ENCODE results near the gene PACS2.

The PACS2 gene

DNA sequence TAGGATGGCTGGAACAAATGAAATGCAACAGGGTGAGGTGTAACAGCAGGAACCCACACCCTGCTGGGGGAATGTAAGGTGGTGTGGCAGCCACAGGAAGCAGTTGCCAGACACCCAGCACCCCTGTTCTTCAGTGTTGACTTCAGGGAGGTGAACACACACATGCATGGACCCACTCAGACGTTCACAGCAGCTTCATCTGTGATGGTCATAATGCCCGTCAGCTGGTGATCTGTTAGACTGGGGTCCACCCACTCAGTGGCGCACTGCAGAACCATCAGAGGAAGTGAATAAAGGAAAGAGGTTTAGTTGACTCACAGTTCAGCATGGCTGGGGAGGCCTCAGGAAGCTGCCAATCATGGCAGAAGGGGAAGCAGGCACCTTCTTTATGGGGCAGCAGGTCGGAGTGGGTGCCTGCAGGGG lies 61.1 kb downstream of the PACS2 start:
- peak; percentile 77 for DNase-seq

DNA sequence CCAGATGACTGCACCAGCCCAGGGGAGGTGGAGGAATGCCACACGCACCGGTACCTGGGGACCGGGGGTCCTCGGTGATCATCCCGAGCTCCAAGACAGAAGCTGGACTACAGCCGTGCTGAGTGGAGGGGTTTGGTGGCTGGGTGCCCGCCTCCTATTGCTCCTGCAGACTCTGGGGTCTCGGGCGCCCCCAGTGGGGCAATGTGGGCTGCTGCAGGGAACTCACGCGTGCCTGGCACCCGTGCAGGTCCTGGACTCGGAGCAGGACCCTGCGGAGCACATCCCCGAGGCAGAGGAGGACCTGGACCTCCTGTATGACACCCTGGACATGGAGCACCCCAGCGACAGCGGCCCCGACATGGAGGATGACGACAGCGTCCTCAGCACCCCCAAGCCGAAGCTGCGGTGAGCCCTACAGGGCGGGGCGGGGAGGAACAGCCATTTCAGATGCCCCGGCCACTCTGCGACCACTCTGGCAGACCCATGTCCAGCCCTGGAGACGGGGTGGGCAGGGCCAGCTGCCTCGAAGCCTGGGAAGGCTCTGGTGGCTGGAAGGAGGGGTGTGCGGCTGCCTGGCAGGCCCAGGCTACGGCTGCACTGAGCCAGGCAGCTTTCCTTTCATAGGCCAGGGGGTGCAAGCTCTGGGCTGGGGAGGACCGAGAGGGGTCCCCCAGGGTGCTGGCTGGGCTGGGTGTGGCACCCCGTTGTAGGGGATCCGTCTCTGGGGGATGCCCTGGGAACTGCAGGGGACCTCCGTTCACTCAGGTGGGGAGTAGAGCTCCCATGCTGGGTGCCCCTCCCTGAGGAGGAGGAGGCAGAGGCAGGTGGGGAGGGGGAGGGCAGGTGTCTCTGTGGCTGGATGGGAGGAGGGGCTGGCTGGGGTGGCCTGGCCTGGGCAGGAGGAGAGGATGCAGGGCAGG lies 62.2 kb downstream of the PACS2 start:
- no peak for DNase-seq

DNA sequence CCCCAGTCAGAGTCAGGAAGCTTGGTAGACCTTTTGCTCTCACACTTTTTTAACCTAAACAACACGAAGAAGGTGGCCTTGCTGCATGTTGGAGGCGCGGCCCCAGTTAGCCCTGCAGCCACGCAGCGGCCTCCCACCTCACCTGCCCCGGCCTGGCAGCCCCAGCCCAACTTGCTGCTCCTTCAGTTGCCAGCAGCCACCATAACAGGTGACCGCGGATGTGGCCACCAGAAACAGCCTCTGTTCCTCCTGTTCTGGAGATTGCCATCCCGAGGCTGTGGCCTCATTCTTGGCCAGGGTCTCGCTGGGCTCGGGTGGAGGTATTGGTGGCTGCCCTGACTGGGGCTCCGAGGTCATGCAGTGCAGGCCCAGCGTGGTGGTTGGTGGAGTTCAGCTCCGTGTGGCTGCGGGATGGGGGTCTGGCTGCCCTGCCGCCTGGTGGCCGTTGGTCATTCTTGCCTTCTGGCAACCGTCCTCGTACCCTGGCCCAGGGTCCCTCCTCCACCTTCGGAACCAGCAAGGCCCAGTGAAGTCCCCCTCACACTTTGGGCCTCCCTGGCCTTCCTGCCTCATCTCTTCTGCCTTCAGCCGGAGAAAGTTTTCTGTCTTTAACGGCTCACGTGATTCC lies 63.1 kb downstream of the PACS2 start:
- DNase-seq = no peak

DNA sequence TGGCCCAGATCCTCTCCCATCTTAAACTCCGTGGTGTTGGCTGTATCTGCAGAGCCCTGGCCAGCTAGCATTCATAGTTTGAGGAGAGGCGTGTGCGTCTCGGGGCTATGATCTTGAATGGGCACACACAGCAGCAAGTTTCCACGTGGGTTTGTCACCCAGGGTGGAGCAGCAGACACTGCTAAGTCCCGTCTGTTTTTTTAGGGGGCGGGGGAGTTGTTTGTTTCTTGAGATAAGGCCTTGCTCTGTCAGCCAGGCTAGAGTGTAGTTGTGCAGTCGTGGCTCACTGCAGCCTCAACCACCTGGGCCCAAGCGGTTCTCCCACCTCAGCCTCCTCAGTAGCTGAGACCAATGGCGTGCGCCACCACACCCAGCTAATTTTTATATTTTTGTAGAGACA lies 63.7 kb downstream of the PACS2 start:
- no peak for DNase-seq

DNA sequence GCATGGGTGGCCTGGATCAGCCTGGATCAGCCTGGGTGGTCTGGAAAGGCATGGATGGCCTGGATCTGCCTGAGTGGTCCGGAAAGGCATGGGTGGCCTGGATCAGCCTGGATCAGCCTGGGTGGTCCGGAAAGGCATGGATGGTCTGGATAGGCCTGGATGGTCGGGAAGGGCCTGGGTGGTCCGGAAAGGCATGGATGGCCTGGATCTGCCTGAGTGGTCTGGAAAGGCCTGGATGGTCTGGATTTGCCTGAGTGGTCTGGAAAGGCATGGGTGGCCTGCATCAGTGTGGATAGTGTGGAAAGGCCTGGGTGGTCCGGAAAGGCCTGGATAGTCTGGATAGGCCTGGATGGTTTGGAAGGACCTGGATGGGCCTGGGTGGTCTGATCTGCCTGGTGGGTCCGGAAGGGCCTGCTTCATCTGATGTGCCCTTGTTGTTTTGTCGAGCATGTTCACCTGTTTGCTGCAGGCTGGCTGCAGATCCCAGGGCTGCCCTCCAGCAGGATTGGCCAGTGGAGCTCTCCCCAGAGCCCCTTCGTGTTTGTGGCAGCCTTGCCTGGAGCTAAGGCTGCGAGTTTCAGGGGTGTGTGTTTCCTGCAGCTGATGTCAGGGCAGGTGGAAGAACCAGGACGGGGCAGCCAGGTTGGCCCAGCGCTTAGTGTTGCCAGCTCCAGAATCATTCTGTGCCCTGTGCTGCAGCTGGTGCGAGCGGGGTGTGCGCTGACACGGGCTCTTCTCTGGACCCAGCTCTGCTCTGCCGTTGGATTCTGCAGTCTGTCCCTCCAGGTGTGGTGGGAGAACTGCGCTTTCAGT lies 64.5 kb downstream of the PACS2 start:
- no peak for DNase-seq

DNA sequence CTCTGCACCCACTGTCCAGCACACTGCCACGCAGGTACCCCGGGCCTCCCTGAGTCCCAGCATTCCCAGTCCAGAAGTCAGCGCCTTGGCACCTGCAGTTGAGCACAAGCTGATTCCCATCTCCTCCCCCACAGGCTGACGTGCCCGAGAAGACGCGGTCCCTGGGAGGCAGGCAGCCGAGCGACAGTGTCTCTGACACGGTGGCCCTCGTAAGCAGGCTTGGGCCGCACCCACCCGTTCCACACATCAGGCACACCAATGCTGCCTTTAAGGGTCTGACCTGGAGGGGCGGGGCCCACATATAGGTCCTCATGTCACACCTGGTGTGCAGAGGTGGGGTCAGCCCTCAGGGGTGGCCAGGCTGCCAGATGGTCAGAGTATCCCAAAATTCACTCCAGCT lies 65.4 kb downstream of the PACS2 start:
- DNase-seq = no peak

DNA sequence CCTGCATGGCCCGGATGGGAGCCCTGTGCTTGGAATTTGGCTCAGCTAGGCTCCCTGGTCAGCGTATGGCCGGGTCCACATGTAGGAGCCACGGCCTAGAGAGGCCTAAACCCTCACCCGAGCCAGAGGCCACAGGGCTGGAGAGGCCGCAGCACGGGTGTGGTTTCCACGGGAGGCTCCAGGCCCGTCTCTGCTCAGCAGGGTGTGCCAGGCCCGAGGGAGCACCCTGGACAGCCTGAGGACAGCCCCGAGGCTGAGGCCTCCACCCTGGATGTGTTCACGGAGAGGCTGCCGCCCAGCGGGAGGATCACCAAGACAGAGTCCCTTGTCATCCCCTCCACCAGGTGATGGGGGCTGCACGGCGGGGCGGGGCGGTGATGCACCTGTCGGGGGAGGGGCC lies 66.2 kb downstream of the PACS2 start:
- DNase-seq = no peak

DNA sequence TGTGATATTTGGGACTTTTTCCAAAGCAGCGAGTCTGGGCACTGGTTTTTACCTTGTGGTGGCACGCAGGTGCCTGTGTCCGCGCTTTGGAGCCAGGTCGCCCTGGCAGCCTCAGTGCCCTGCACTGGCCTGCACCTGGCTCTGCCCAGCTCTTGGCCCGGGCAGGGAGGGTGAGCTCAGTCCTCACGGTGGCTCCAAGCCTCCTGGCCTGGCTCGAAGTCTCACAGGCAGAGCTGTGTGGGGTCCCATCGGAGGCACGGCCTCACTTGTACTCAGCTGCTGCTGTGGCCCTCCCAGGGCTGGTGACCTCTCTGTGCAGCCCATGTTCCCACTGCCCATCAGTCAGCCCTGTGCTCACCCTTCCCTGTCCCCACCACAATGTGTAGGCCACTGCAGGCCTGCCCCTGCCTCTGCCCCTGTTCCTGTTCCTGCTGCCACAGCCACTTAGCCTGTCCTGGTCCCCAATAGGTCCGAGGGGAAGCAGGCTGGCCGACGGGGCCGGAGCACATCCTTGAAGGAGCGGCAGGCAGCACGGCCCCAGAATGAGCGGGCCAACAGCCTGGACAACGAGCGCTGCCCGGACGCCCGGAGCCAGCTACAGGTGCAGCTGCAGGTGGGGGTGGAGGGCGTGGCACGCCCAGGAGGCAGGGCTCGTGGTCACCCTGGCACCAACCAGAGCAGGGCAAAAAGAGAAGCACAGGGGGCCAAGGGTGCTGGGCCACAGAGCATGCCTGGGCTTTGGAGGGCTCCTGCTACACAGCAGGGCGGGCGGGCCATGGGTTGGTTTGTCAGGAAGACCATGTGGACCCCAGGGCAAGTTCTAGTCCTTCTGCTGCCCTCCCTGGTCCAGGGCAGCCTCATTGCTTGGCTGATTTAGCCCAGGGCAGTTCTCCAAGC lies 67.1 kb downstream of the PACS2 start:
- no peak for DNase-seq

DNA sequence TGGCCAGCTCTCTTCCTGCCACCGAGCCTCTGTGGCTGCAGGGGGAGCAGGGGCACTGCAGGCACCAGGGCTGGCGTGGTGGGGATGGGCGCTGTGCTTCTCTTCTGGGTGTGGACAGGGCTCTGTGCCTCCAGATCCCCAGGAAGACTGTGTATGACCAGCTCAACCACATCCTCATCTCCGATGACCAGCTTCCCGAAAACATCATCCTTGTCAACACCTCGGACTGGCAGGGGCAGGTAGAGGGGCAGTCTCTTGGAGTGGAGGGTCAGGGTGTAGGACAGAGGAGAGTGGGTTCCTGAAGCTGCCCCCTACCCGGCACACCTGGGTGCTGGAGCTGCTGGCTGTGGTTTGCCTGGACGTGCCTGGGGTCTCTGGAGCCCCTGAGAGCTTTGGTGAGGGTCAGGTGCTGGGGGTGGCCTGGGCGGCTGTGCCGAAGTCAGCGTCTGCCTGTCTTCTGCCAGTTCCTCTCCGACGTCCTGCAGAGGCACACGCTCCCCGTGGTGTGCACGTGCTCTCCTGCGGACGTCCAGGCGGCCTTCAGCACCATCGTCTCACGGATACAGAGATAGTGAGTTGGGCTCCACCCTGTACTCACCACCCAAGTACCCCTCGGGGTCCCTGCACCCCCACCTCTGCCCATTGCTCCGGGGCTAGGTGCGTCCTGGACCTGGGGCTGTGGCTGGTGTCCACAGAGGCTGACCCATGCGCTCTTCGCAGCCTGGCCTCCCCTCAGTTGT lies 68.0 kb downstream of the PACS2 start:
- no peak for DNase-seq

DNA sequence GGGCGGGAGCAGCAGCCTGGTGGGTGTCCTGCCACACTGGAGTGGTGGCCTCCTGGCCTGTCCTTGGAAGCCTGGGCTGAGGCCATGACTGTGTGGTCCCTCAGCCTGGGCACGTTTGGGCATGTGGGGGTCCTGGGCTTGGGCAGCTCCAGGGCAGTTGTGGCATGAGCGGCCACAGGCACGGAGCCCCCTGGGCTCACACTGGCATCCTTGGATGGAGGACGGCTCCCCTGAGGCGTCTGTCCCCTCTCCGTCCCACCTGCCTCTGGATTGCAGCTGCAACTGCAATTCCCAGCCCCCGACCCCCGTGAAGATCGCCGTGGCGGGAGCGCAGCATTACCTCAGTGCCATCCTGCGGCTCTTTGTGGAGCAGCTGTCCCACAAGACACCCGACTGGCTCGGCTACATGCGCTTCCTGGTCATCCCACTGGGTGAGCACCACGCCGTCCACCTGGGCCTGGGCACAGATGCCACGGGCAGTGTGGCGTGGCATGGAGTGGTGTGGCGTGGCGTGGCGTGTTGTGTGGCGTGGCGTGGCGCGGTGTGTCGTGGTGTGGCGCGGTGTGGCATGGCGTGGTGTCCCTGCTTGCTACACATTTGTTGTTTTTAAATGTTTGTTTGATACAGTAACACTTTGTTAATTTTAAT lies 68.7 kb downstream of the PACS2 start:
- DNase-seq = no peak

DNA sequence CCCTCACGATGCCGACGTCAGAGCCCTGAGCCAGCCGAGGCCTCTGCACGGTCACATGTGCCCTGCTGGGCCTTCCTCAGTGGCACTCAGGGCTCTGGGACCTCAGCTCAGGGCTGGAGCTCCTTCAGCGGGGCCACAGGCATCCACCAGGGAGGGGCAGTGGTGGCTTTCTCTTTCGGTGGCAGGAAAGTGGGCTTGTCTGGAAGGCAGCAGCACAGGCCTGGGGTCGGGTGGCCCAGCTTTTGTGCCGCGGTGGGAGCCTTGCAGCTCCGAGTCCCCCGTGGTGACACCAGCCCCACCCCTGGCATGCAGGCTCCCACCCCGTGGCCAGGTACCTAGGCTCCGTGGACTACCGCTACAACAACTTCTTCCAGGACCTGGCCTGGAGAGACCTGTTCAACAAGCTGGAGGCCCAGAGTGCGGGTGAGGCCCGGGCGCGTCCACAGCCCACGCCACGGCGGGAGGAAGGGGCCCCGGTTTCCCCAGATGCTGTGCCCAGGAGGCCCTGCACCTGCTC lies 69.6 kb downstream of the PACS2 start:
- DNase-seq = no peak

DNA sequence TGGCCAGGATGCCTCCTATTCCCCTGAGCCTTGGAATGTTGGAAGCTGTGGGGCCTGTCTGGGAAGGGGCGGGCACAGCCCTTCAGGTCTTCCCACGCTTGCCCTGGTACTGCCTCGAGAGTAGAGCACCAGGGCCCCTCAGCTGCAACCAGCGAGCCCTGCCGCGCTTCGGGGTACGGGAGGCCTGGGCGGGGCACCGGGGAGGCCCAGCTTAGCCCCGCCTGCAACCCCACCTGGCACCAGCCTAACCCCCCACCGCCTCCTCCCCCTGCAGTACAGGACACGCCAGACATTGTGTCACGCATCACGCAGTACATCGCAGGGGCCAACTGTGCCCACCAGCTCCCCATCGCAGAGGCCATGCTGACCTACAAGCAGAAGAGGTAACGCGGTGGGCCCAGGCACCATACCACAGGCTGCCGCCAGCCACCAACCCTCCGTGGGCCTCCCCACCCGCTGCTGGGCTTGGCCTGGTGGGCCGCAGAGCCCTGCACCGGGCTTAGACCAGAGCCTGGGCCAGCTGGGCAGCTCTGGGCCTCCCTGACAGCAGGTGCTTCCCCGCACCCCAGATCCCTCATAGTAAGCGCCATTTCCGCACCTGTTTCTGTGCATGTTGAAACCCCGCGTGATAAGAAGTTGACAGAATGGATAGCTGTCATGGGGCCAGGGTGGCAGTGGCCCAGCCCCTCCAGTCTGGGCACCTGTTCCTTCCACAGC lies 70.2 kb downstream of the PACS2 start:
- no peak for DNase-seq

DNA sequence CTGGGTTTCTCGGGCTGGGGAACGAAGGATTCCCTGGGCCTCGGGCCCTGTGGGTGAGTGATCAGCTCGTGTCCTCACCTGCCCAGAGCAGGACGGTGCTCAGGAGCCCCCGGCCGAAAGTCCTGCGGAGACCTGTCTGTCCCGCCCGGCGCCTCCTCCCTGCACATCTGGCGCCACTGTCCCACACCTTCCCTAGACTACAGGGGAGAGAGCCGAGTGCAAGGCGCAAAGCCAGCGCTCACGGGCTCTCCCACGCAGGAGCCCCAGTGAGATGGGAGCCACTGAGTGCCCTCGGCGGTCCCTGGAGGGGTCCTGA lies 70.7 kb downstream of the PACS2 start:
- no peak for DNase-seq

DNA sequence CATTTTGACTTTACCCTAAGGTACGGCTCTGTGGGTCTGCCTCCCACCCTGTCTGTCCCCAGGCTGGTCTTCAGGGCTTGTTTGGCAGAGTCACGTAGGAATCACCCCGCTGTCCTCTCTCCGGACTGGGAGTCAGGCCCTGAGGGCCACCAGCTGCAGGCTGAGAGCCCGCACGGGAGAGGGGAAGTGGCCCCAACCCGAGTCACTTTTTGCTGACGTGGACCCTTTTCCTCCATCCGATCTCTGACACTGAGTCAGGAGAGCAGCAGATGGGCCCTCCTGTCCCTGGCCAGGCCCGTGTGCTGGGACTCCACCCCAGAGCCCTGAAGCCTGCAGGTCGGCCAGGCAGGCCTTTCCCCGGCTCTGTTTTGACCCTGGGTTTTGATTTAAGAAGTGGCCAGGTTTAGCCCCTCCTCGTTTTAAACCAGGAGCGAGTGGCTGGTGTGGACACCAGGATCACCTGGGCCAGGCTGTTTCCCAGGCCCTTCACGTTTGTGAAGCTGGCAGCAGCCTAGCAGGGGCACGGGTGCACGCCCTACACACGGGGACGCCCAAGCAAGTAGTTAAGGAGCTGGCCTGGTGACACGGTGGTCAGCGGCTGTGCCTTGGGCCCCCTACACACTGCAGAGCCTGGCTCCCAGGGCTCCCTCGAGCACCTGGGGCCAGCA lies 71.3 kb downstream of the PACS2 start:
- no peak for DNase-seq

DNA sequence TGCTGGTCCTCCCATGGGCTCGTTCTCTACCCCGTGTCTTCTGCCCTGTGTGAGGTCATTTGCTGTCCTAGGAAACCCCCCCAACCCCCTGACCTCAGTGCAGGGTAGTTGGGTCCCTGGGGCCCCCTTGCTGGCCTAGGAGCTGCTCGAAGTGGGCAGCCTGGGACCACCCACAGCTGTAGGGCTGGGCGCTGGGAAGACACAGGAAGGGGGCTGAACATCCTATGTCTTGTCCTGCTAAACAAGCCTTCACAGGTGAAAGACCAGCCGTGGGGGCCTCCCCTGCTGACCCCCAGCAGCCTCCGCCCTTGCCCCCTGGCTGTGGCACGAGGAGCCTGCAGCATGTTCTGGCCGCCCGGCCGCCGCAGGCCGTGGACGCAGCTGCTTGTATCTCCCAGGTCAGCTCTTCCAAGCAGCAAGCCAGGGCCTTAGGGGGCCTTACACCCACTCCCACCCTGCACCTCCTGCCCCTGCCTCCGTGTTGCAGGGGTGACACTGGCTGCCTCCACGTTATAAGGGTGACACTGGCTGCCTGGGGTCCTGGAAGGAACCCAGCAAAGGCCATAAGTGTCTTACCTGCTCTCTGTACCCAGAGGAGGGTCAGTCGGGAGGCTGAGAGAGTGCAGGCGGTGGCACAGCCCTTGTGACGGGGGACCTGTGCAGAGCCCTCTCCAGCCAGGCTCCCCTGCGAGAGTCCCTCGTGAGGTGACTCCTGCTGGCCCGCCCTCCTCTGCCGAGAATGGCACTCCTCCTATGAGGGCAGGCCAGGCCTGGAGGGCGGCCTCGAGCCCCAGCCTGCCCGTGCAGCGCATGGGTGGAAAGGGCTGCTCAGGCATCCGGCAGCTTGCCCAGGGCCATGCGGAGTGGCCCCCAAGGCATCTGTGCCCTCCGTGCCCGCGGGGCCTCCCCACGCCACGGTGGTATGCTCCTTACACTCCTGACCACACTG lies 72.3 kb downstream of the PACS2 start:
- DNase-seq = no peak

DNA sequence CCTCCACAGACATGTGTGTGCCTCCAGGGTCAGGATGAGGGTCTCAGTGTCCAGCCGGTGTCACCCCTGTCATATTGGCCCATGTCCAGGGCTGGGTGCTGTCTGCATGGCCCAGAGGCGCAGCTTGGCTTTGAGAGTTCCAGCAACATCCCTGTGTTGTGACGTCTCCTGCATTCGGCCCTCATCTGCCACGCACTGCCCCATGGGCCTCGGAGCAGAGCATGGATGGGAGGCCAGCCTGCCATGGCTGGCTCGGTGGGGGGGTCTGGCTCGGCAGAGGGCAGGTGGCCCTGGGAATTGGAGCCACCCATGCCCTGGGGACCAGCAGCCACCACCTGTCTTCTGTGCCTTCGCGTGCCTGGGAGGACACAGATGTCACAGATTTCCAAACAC lies 73.0 kb downstream of the PACS2 start:
- no peak for DNase-seq

DNA sequence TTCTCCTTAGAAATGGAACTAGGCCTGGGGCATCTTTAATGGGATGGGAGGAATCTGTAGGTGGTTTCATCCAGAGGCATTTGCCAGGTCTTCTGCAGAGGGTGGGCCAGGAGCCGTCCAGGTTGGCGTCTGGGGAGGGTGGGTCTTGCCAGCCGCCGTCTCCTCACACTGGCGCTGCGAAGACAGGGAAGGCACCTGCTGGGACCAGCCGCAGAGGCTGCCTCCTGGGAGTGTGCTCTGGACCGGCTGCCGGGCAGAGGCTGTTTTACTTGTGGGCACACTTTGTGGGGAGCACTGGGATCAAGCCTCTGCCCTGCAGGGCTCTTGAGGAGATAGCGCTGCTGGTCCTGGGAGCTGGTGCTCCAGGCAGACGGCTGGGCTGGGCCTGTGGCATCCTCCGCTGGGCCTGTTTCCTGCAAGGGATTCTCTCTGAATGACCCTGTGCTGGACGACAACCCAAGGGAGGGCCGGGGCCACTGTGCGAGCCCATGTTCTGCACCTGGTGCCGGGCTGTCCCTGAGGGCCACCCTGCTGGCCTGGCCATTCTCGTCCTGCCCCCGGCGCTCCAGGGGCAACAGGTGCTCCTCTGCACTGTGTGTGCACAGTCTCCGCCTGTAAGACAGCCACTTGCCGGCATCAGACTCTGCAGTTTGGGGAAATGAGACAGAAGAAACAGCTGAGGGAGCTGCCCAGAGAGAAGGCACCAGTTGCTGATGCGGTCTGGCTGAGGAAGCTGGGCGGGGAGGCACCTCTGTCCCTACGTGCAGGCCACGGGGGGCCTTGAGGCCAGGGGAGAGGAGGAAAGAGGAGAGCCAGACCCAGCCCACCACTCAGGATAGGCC lies 73.8 kb downstream of the PACS2 start:
- no peak for DNase-seq

DNA sequence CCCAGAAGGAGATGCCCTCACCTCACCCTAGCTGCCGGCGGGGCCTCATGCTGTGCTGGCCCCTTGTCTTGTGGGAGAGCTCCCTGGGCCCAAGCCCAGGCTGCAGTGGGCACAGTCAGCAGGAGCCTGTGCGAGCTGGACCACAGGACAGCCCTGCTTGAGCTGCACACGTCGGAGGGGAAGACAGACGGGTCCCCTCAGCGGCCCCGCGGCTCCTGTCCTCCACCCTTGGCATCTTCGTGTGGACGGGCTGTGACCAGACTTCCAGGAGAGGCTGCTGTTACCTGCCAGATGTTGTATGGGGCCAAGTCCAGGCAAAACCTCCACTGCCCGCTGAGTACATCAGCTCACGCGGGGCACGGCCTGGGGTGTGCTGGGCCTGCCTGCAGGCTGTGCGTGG lies 74.4 kb downstream of the PACS2 start:
- no peak for DNase-seq
